MG63 (cell line): ENCODE measurements around the gene ITGAV. TPM values are rescaled to one million over a fixed set of nuclear protein-coding genes. Genes with fewer than 3 reads are reported as not detected.
A peak's percentile ranks its signal among the peaks of the same experiment; 100 is the strongest.

Source experiments
- DNase-seq: peaks from one replicate; pipeline ENCODE4 v3.0.0-alpha.2; 2020
- H3K27me3 ChIP-seq: fragments of 250-450 bp; sonication (Bioruptor Pico); 2 replicates; pipeline ENCODE4 v1.5.1; 2020; ENCODE audit warnings: mild to moderate bottlenecking, moderate library complexity
- H3K36me3 ChIP-seq: fragments of 250-450 bp; sonication (Bioruptor Pico); 2 replicates; pipeline ENCODE4 v1.5.1; 2020; ENCODE audit warnings: mild to moderate bottlenecking, moderate library complexity
- H3K4me3 ChIP-seq: fragments of 250-450 bp; sonication (Bioruptor Pico); 2 replicates; pipeline ENCODE4 v1.5.1; 2020; ENCODE audit warnings: mild to moderate bottlenecking, moderate library complexity
- H3K9me3 ChIP-seq: fragments of 250-450 bp; sonication (Bioruptor Pico); 2 replicates; pipeline ENCODE4 v1.5.1; 2020; ENCODE audit warnings: mild to moderate bottlenecking, moderate library complexity
- total RNA-seq: library from RNA; depleted of rRNA; stranded (reverse); fragments of >200 nt; shearing (Covaris generic); gene quantifications from 2 replicates; pipeline ENCODE4 v1.2.3, GENCODE V29; 2014; ENCODE audit warnings: low replicate concordance

The ITGAV gene
- total RNA-seq, 1 experiment from 2014 or later, result 41.3 TPM

DNA sequence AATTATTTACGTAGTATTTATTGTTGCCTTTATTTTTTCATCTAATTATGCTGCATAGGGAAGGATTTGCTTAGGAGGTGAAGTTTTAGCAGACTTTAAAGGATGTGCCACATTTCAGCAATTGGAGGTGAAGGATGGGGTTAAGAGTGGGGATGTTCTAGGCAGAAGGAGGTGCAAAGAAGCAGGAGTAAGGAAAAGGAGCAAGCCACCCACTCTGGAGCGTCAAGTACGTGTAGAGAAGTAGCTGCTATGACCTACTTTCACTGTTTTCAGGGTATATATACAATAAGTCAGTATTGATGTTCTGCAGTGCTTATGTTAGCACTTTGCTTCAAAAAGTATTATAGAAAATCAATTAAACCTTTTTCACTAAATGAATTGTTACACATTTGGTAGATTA is 34.4 kb downstream of the ITGAV start:
- no peaks in the 10 kb centered on the region for H3K27me3 ChIP-seq
- peaks cover 3% of the 10 kb centered on the region; the same call in 1 of the 2 replicates for H3K36me3 ChIP-seq
- H3K9me3 ChIP-seq, result no peaks in the 10 kb centered on the region
- no peak overlapping the region for H3K4me3 ChIP-seq
- DNase-seq, result no peak

GRCh38 chr2:186629250-186629996 is 39.6 kb downstream of the ITGAV start:
- no peak for DNase-seq

DNA sequence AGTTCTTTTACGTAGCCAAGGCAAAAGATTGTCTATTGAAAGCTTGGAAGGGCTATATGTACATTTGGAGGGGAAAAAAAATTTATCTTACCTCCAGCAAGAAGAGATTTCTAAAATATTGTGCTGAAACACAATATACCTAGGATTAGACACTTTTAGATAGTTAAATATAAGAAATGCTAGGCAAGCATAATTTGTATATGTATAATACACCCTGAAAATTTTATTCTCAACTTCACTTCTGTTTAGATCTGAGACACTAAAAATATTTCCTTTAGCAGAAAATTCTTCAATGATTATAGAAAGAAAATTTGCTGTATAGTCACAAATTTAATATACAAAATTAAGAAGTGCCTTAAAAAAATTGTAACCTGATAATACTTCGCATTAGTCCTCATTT is 42.6 kb downstream of the ITGAV start:
- Histone ChIP-seq H3K4me3 (no peak overlapping the region), H3K27me3 (no peaks in the 10 kb centered on the region), H3K9me3 (no peaks in the 10 kb centered on the region), H3K36me3 (no peaks in the 10 kb centered on the region)
- DNase-seq, result no peak

More at GRCh38 chr2:186629250-186629996, 39.6 kb downstream of the ITGAV start:
- H3K4me3 ChIP-seq, result no peak overlapping the region
- no peaks in the 10 kb centered on the region for H3K27me3 ChIP-seq
- no peaks in the 10 kb centered on the region for H3K36me3 ChIP-seq
- H3K9me3 ChIP-seq, result no peaks in the 10 kb centered on the region

DNA sequence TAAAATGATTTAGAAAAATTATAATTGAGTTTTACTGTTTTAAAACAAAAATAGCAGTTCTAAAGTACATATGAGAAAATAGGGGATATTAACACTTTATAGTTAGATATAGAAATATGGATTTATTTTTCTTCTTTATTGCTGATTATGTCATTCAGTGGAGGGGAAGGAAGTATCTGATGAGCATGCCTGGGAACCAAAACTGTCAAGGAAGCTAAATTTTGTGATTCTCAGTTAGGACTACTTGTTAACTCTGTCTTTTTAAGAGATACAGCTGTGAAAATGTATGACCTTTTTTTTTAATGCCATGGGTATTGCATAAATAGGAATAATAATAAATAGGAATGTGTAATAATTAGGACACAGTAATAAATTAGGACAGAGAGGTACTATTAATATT is 44.8 kb downstream of the ITGAV start:
- H3K4me3 ChIP-seq, result no peak overlapping the region
- no peaks in the 10 kb centered on the region for H3K9me3 ChIP-seq
- H3K36me3 ChIP-seq, result no peaks in the 10 kb centered on the region
- no peaks in the 10 kb centered on the region for H3K27me3 ChIP-seq
- DNase-seq, result no peak

DNA sequence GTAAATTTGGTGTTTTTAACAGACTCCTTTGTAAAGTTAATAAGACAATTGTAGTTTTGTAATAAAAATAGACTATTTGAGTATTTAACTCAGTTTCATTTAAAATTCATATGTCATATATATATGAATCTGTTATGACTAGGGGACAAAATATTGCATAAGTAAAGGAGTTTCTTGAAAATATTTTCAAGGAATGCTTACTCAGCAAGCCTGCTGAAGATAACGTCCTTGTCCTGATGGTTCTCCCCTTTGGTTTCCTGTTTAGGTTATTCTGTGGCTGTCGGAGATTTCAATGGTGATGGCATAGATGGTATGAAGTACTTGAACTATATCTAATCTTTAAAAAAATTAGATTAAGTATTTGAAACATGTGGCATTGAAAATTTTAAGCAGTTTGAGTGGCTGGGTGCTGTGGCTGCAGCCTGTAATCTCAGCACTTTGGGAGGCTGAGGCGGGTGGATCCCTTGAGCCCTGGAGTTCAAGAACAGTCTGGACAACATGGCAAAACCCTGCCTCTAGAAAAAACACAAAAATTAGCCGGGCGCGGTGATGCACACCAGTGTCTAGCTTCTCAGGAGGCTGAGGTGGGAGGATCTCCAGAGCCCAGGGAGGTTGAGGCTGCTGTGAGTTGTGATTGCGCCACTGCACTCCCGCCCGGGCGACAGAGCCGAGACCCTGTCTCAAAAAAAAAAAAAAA is 47.1 kb downstream of the ITGAV start:
- H3K9me3 ChIP-seq, result no peaks in the 10 kb centered on the region
- H3K36me3 ChIP-seq, result peaks cover 4% of the 10 kb centered on the region; the same call in 1 of the 2 replicates
- H3K27me3 ChIP-seq, result no peaks in the 10 kb centered on the region
- DNase-seq, result no peak
- H3K4me3 ChIP-seq, result no peak overlapping the region

- H3K4me3 ChIP-seq, result no peak overlapping the region
- H3K9me3 ChIP-seq, result no peaks in the 10 kb centered on the region
- no peaks in the 10 kb centered on the region for H3K27me3 ChIP-seq
- H3K36me3 ChIP-seq, result peaks cover 4% of the 10 kb centered on the region; the same call in 1 of the 2 replicates
- no peak for DNase-seq
Measured at GRCh38 chr2:186637497-186637800, 47.6 kb downstream of the ITGAV start.

DNA sequence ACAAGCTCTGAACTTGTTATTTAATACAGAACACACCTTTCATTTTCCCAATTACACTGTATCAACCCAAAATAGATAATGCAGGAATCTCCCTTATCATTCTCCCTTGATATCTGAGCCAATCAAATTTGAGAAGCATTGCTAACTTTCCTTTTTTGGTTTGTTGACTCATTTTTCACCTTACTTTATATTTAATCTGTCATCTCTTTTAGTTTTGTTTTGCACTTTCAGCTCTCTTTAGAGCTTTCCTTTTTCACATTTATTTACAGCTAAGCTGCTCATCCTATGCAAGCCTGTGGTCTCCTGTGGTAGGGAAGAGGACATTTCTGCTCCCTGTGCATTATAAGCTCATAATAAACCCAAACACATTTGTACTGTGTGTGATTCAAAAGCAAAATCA is 50.1 kb downstream of the ITGAV start:
- H3K27me3 ChIP-seq, result no peaks in the 10 kb centered on the region
- no peak overlapping the region for H3K4me3 ChIP-seq
- H3K9me3 ChIP-seq, result no peaks in the 10 kb centered on the region
- no peak for DNase-seq
- H3K36me3 ChIP-seq, result peaks cover 8% of the 10 kb centered on the region; the same call in 1 of the 2 replicates

- no peaks in the 10 kb centered on the region for H3K9me3 ChIP-seq
- H3K36me3 ChIP-seq, result peaks cover 8% of the 10 kb centered on the region; the same call in 1 of the 2 replicates
- H3K27me3 ChIP-seq, result no peaks in the 10 kb centered on the region
- no peak for DNase-seq
- H3K4me3 ChIP-seq, result no peak overlapping the region
Measured at GRCh38 chr2:186641132-186641806, 51.4 kb downstream of the ITGAV start.

DNA sequence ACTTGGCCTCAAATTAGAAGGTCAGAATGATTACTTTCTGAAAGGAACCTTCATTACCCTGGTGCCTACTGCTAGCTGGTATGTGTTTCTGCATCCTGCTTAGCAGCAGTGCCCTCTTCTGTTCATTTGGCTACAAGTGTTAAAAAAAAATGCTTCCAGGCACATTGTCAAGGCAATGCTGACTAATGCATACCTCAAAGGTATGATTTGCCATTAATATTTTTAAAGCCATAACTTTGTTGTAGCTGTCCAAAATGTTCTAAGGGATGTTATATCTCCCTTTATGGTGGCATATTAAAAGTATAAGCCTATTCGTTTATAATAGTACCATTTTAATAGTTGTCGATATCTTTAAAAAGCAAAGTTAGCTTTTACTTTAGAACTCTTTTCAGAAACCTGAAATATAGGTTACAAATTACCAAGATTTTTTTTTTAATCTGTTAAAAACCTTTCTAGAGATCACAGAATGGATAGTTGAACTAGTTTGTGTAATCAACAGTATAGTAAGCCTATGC is 52.0 kb downstream of the ITGAV start:
- Histone ChIP-seq H3K4me3 (no peak overlapping the region), H3K36me3 (peaks cover 8% of the 10 kb centered on the region; the same call in 1 of the 2 replicates), H3K9me3 (no peaks in the 10 kb centered on the region), H3K27me3 (no peaks in the 10 kb centered on the region)
- DNase-seq, result peak; percentile 31

DNA sequence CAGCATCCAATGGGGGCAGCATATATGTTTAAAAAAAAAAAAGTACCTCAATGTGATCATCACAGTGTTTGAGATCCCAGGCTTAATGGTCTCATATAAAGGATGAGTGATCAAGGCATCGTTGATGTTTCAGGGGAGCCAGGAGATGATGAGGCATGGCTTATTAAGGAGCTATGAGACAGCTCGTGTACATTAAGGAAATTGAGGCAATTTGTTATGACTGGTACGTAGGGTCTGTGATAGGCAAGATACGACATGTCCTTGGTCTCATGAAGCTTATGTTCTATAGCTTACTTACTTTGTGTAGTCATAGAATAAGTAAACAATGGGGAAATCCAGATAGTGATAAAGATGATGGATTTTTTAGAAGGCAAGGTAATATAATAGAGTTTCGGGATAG is 54.9 kb downstream of the ITGAV start:
- Histone ChIP-seq H3K36me3 (peaks cover 16% of the 10 kb centered on the region), H3K4me3 (no peak overlapping the region), H3K27me3 (no peaks in the 10 kb centered on the region)

DNA sequence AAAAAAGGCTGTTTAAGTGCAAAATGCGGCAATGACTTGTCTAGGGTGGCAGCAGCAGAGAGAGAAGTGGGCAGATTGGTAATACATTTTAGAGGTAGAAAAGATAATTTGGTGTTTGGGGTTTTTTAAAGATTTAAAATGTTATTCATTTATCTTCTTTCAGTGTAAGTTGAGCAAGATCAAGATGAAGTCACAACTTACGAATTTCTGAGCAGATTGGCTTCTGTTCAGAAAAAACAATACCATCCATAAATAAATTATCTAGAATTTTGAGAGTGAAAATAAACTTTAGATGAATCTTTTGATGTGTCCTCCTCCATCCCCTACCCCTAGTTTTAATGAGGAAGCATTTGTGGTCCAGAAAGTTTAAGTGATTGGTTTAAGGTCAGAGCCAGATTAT is 56.1 kb downstream of the ITGAV start:
- no peaks in the 10 kb centered on the region for H3K27me3 ChIP-seq
- no peak overlapping the region for H3K4me3 ChIP-seq
- no peaks in the 10 kb centered on the region for H3K9me3 ChIP-seq
- H3K36me3 ChIP-seq, result peaks cover 13% of the 10 kb centered on the region
- no peak for DNase-seq

More for the DNA sequence above, 54.9 kb downstream of the ITGAV start:
- no peak for DNase-seq
- no peaks in the 10 kb centered on the region for H3K9me3 ChIP-seq

GRCh38 chr2:186648130-186648529 is 58.3 kb downstream of the ITGAV start:
- Histone ChIP-seq H3K9me3 (no peaks in the 10 kb centered on the region), H3K36me3 (peaks cover 8% of the 10 kb centered on the region), H3K27me3 (no peaks in the 10 kb centered on the region), H3K4me3 (no peak overlapping the region)
- DNase-seq, result no peak

DNA sequence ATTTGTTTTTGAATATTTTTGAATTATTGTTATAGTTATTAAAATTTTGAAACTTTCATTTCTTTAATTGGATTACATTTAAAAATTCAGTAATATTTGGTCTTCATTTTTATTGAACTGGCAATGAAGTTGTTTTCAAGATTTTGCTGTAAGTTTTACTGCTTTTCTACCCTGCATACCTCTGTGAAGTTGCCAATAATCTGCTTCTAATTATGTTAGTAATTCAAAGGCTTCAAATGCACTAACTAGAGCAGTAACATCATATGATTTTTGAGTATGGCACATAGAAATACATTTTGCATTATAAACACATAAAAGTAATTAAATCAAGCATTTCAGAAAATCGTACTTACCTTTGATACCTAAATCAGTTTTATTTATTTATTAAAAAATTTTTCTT is 63.7 kb downstream of the ITGAV start:
- Histone ChIP-seq H3K4me3 (no peak overlapping the region), H3K27me3 (no peaks in the 10 kb centered on the region), H3K36me3 (peaks cover 3% of the 10 kb centered on the region; the same call in 1 of the 2 replicates), H3K9me3 (no peaks in the 10 kb centered on the region)
- DNase-seq, result no peak

- Histone ChIP-seq H3K27me3 (no peaks in the 10 kb centered on the region), H3K4me3 (no peak overlapping the region), H3K9me3 (no peaks in the 10 kb centered on the region), H3K36me3 (peaks cover 11% of the 10 kb centered on the region)
- DNase-seq, result no peak
Measured at GRCh38 chr2:186659383-186659782, 69.5 kb downstream of the ITGAV start.

DNA sequence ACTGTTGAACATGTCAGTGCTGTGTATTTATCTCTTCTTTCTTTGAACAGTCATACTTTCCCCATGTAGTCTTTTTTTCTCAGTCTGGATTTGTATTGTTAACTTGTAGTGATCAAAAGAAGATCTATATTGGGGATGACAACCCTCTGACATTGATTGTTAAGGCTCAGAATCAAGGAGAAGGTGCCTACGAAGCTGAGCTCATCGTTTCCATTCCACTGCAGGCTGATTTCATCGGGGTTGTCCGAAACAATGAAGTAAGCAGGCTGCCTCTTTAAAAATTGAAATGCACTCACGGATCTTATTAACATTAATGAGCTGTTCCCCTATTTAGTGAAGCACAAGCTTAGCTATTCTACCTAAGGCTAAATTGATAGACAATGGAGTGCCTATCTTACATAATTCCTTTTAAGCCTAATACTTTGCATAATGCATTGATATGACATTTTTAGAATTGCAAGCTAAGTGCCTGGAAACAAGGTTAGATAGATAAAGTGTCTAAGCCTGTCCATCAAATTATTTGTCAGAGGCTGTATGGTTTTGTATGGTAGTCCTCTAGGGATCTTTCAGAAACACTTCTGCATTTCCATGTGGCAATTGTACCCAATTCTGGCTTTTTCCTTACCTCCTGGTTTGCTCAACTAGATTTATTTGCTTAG is 74.7 kb downstream of the ITGAV start:
- Histone ChIP-seq H3K9me3 (no peaks in the 10 kb centered on the region), H3K4me3 (no peak overlapping the region), H3K27me3 (no peaks in the 10 kb centered on the region), H3K36me3 (peaks cover 46% of the 10 kb centered on the region)
- DNase-seq, result no peak

DNA sequence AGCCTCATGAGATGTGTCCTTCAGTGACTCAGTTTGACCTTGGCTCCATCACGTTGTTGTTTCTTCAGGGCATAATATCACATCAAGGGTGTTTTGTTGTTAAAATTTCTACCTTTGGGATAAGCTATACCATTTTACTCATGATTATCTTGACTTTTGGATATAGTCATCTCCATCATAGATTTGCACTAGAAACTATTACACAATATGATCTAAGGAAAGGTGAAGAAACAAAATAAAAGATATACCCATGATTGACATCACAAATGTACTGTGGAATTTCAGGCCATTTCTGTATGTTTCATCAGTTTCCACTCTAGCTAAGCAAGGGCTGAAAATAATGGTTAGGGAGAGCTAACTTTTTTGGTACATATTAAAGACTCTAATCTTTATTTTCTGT is 79.3 kb downstream of the ITGAV start:
- no peak for DNase-seq
- Histone ChIP-seq H3K4me3 (no peak overlapping the region), H3K9me3 (no peaks in the 10 kb centered on the region; the same call in 1 of the 2 replicates), H3K36me3 (peaks cover 66% of the 10 kb centered on the region), H3K27me3 (no peaks in the 10 kb centered on the region)

GRCh38 chr2:186670831-186671230 is 81.0 kb downstream of the ITGAV start:
- DNase-seq, result no peak
- Histone ChIP-seq H3K27me3 (no peaks in the 10 kb centered on the region), H3K4me3 (no peak overlapping the region), H3K36me3 (peaks cover 53% of the 10 kb centered on the region), H3K9me3 (no peaks in the 10 kb centered on the region; the same call in 1 of the 2 replicates)
